GM12878 (cell line): ENCODE measurements around the gene PCDHA4. TPM values are rescaled to one million over a fixed set of nuclear protein-coding genes. Genes with fewer than 3 reads are reported as not detected.

Source experiments
- ATAC-seq: fragments of 200-7000 bp; cut with Tn5 transposase; 3 replicates; pipeline ENCODE4 v1.9.1; 2020; ENCODE audit warnings: mild to moderate bottlenecking, moderate library complexity
- BruUV-seq: library from RNA; stranded (reverse); fragments of 400-500 nt; replicated peaks from 2 replicates; lab custom pipeline; 2021; lab: Mats Ljungman, UMichigan
- CTCF ChIA-PET: fragments of 300-600 bp; sonication (Branson Sonifier 250); formaldehyde crosslinking; extraction: SDS; loops from one replicate; lab custom pipeline; 2021; ENCODE audit warnings: inconsistent platforms; lab: Yijun Ruan, JAX
- POLR2A ChIA-PET: fragments of 350-600 bp; formaldehyde crosslinking; extraction: SDS; loops from one replicate; lab custom pipeline; 2021; ENCODE audit warnings: inconsistent platforms; lab: Charles Lee
- RAD21 ChIA-PET: fragments of 300-600 bp; sonication (Branson Sonifier 250); formaldehyde crosslinking; loops from one replicate; lab custom pipeline; 2023; ENCODE audit warnings: antibody characterized with exemption; ENCODE audit not compliant: unreplicated experiment; lab: Charles Lee
- SMC1A ChIA-PET: fragments of 300-600 bp; sonication (Branson Sonifier 250); formaldehyde crosslinking; loops from one replicate; lab custom pipeline; 2023; ENCODE audit not compliant: unreplicated experiment, uncharacterized antibody; lab: Charles Lee
- DNase-seq: peaks from one replicate; pipeline ENCODE4 v3.0.0-alpha.2; 2011; ENCODE audit warnings: low read depth, low spot score
- FAIRE-seq: peaks from 3 replicates; lab custom pipeline; 2011; peaks lifted over from hg19 to GRCh38; lab: Jason Lieb, UNC
- H2AFZ ChIP-seq: 2 replicates; pipeline ENCODE4 v1.6.0; 2011; ENCODE audit warnings: low read depth, low read length, control low read depth; ENCODE audit not compliant: control insufficient read depth
- H3K27ac ChIP-seq: 2 replicates; pipeline ENCODE4 v1.5.1; 2011; ENCODE audit warnings: control low read depth; ENCODE audit not compliant: control insufficient read depth, insufficient read depth
- H3K27me3 ChIP-seq, 2 experiments: replicated peaks in 1 of 2; 2 replicates each; pipeline versions ENCODE4 v1.6.0 to v1.6.1; 2011; ENCODE audit warnings: low read length in 1 of 2; ENCODE audit not compliant: control insufficient read depth in 2 of 2, insufficient read depth in 2 of 2
- H3K36me3 ChIP-seq, 2 experiments: 2 replicates each; pipeline ENCODE4 v1.5.1; 2011; ENCODE audit warnings: low read length in 1 of 2; ENCODE audit not compliant: control insufficient read depth in 2 of 2, insufficient read depth in 2 of 2
- H3K4me1 ChIP-seq: 2 replicates; pipeline ENCODE4 v1.6.1; 2011; ENCODE audit warnings: mild to moderate bottlenecking, low read length, moderate library complexity, mixed read lengths; ENCODE audit not compliant: control insufficient read depth, insufficient read depth
- H3K4me2 ChIP-seq: 2 replicates; pipeline ENCODE4 v1.6.0; 2011; ENCODE audit warnings: control low read depth; ENCODE audit not compliant: control insufficient read depth, insufficient read depth
- H3K4me3 ChIP-seq: fragments of 200-600 bp; sonication (generic); 2 replicates; pipeline ENCODE4 v1.5.1; 2016
- H3K79me2 ChIP-seq: 2 replicates; pipeline ENCODE4 v1.6.0; 2011; ENCODE audit warnings: low read length; ENCODE audit not compliant: control insufficient read depth, insufficient read depth
- H3K9ac ChIP-seq: 2 replicates; pipeline ENCODE4 v1.8.0; 2011; ENCODE audit warnings: low read length, control low read depth, mixed read lengths; ENCODE audit not compliant: control insufficient read depth, insufficient read depth
- H3K9me3 ChIP-seq: replicated peaks from 3 replicates; pipeline ENCODE4 v1.5.1; 2011; ENCODE audit warnings: mild to moderate bottlenecking, low read length; ENCODE audit not compliant: control insufficient read depth, insufficient read depth
- H4K20me1 ChIP-seq: 2 replicates; pipeline ENCODE4 v1.6.0; 2011; ENCODE audit not compliant: control insufficient read depth, insufficient read depth
- BRCA1 ChIP-seq: IDR thresholded peaks from 2 replicates; pipeline ENCODE4 v1.6.1; 2011; ENCODE audit warnings: low read depth, low read length, improper control_type of control experiment
- CHD2 ChIP-seq: IDR thresholded peaks from 2 replicates; pipeline ENCODE4 v1.6.1; 2011; ENCODE audit warnings: low read depth, low read length, improper control_type of control experiment, borderline replicate concordance
- EED ChIP-seq: sonication (generic); IDR thresholded peaks from 2 replicates; pipeline ENCODE4 v1.6.1; 2016; ENCODE audit warnings: antibody characterized with exemption, low read depth
- FOS ChIP-seq: IDR thresholded peaks from 3 replicates; pipeline ENCODE4 v1.6.1; 2011; ENCODE audit warnings: borderline replicate concordance; ENCODE audit not compliant: insufficient read length; ENCODE audit errors: extremely low read depth
- IKZF2 ChIP-seq, 2 experiments: fragments of 450-650 bp; IDR thresholded peaks; 2 replicates each; pipeline ENCODE4 v1.6.1; 2017; ENCODE audit warnings: mild to moderate bottlenecking in 2 of 2, moderate library complexity in 2 of 2
- IRF4 ChIP-seq: IDR thresholded peaks from 2 replicates; pipeline ENCODE4 v1.6.1; 2011; ENCODE audit warnings: low read depth, low read length
- JUND ChIP-seq: IDR thresholded peaks from 2 replicates; pipeline ENCODE4 v1.6.1; 2012; ENCODE audit warnings: low read depth, mild to moderate bottlenecking, low read length, improper control_type of control experiment, moderate library complexity
- POLR2AphosphoS5 ChIP-seq: IDR thresholded peaks from 2 replicates; pipeline ENCODE4 v1.6.1; 2011; ENCODE audit warnings: mild to moderate bottlenecking, low read length, inconsistent platforms
- SPI1 ChIP-seq: IDR thresholded peaks from 2 replicates; pipeline ENCODE4 v1.6.1; 2011; ENCODE audit warnings: low read depth, mild to moderate bottlenecking, low read length, moderate library complexity, borderline replicate concordance; ENCODE audit not compliant: insufficient read depth
- SUPT20H ChIP-seq: IDR thresholded peaks from 2 replicates; pipeline ENCODE4 v1.6.1; 2011; ENCODE audit warnings: low read depth, mild to moderate bottlenecking, low read length, moderate library complexity, borderline replicate concordance; ENCODE audit not compliant: control insufficient read depth
- SUZ12 ChIP-seq: fragments of 200-600 bp; sonication (generic); IDR thresholded peaks from one replicate; pipeline ENCODE4 v1.6.1; 2018; ENCODE audit warnings: antibody characterized with exemption, mild to moderate bottlenecking; ENCODE audit not compliant: unreplicated experiment
- ZBTB4 ChIP-seq: fragments of 450-650 bp; formaldehyde crosslinking; IDR thresholded peaks from 2 replicates; pipeline ENCODE4 v1.4.0; 2022; ENCODE audit warnings: mild to moderate bottlenecking, moderate library complexity
- WGBS: methylation state at CpG from one replicate; pipeline ENCODE4 v1.1.6; 2016; ENCODE audit warnings: low lambda C conversion rate; ENCODE audit not compliant: insufficient replicate concordance, insufficient coverage; ENCODE audit errors: missing lambda C conversion rate; 5-methylcytosine and 5-hydroxymethylcytosine counted together
- in situ Hi-C: fragments of 300-500 bp; cut with MboI; formaldehyde crosslinking; loops from 9 replicates; pipeline ENCODE4 v1.14.3; 2018; ENCODE audit warnings: mixed read lengths
- intact Hi-C: fragments of 100-400 bp; cut with micrococcal nuclease; formaldehyde crosslinking; loops from one replicate; pipeline ENCODE4 v1.14.2; 2022; ENCODE audit not compliant: unreplicated experiment
- polyA plus RNA-seq, 11 experiments: library from polyadenylated mRNA; depleted of rRNA in 4 of 11; unstranded in 6 of 11; stranded (reverse) in 5 of 11; fragments of >200 nt; fragmentation: Nextera tagmentation in 4 of 11; fragmentation: Illumina TruSeq in 1 of 11; extraction: Ambion mirVana in 4 of 11; extraction: Trizol in 1 of 11; gene quantifications; 1 replicate in 1 of 11; 2 replicates in 10 of 11; pipeline versions ENCODE4 v1.2.1 to v1.2.3, GENCODE V29; 2011 to 2016; ENCODE audit warnings: inconsistent platforms in 2 of 11, missing spikeins in 2 of 11, low read depth in 1 of 11
- total RNA-seq, 4 experiments: library from RNA; depleted of rRNA in 3 of 4; stranded (reverse); fragments of >200 nt in 3 of 4; fragmentation: Illumina TruSeq in 1 of 4; extraction: Trizol in 1 of 4; gene quantifications; 2 replicates each; pipeline versions ENCODE4 v1.2.1 to v1.2.3, GENCODE V29; 2013 to 2021
- TF ChIP-seq, protein P1 (sequence below): fragments of 450-650 bp; IDR thresholded peaks from 2 replicates; pipeline ENCODE4 v1.6.1; 2017; ENCODE audit warnings: low read depth, mild to moderate bottlenecking, moderate library complexity

Gene PCDHA4
- total and polyA plus RNA-seq, 10 of the 15 experiments (the other 5 are each of a cell fraction or from before 2014, with no cell fraction given), result not detected

GRCh38 chr5:140791089-140791488 is 15.8 kb upstream of the PCDHA4 start:
- Histone ChIP-seq H3K4me3 (no peak overlapping the region), H3K27me3 (no peaks in the 10 kb centered on the region), H3K9ac (no peak overlapping the region), H3K36me3 (no peaks in the 10 kb centered on the region), H3K4me2 (no peak overlapping the region), H4K20me1 (no peaks in the 10 kb centered on the region), H3K4me1 (no peaks in the 10 kb centered on the region), H3K27ac (no peak overlapping the region), H2AFZ (no peak overlapping the region), H3K9me3 (peaks cover 6% of the 10 kb centered on the region; the same call in 2 of the 3 replicates), H3K79me2 (no peaks in the 10 kb centered on the region)
- CTCF ChIA-PET, result no interaction called here
- SMC1A ChIA-PET, result no interaction called here
- DNase-seq, result no peak
- BruUV-seq, result no TSS peak
- POLR2A ChIA-PET, result no interaction called here
- 38% methylated on average over 2 of the region's 2 CpGs for WGBS
- no peak for TF ChIP-seq ZBTB4 (CRISPR knock-in tag)
- TF ChIP-seq, protein P1, sequence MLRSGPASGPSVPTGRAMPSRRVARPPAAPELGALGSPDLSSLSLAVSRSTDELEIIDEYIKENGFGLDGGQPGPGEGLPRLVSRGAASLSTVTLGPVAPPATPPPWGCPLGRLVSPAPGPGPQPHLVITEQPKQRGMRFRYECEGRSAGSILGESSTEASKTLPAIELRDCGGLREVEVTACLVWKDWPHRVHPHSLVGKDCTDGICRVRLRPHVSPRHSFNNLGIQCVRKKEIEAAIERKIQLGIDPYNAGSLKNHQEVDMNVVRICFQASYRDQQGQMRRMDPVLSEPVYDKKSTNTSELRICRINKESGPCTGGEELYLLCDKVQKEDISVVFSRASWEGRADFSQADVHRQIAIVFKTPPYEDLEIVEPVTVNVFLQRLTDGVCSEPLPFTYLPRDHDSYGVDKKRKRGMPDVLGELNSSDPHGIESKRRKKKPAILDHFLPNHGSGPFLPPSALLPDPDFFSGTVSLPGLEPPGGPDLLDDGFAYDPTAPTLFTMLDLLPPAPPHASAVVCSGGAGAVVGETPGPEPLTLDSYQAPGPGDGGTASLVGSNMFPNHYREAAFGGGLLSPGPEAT, result no peak
- no peak for TF ChIP-seq EED
- TF ChIP-seq POLR2AphosphoS5, result no peak
- TF ChIP-seq IKZF2 (IDR thresholded peaks at IDR 0.05), result no peak
- no peak for TF ChIP-seq SUZ12
- no peak for TF ChIP-seq CHD2
- no peak for TF ChIP-seq FOS
- TF ChIP-seq JUND, result no peak
- no peak for TF ChIP-seq SPI1
- no peak for TF ChIP-seq SUPT20H
- TF ChIP-seq IRF4, result no peak
- TF ChIP-seq BRCA1, result no peak
- RAD21 ChIA-PET, result no interaction called here
- no peak for FAIRE-seq
- in situ Hi-C loops (no loop called here), intact Hi-C loops (no loop called here)
- no peak for ATAC-seq
